Renal cortex interstitium (tissue), 11 donors: ENCODE measurements around the gene NKD1. TPM values are rescaled to one million over a fixed set of nuclear protein-coding genes. Genes with fewer than 3 reads are reported as not detected.
"Not testable (repeated sequence)": the region's sequence is repeated elsewhere in the genome, so short reads cannot be mapped to it uniquely, and the experiment has no call there.

Source experiments
- DNase-seq, 11 donors: peaks; one replicate each; pipeline ENCODE4 v3.0.0-alpha.2; 2013; ENCODE audit warnings: low read depth in 9 of 11, low spot score in 4 of 11; ENCODE audit errors: extremely low read depth in 1 of 11
- polyA plus RNA-seq, 3 donors: library from polyadenylated mRNA; unstranded; fragments of 120-200 nt; gene quantifications; one replicate each; pipeline ENCODE4 v1.2.1, GENCODE V29; 2013; ENCODE audit not compliant: insufficient read length in 3 of 3

The NKD1 gene
- polyA plus RNA-seq, 3 donors = 10.6 to 13.5 (median 11.8) TPM

DNA sequence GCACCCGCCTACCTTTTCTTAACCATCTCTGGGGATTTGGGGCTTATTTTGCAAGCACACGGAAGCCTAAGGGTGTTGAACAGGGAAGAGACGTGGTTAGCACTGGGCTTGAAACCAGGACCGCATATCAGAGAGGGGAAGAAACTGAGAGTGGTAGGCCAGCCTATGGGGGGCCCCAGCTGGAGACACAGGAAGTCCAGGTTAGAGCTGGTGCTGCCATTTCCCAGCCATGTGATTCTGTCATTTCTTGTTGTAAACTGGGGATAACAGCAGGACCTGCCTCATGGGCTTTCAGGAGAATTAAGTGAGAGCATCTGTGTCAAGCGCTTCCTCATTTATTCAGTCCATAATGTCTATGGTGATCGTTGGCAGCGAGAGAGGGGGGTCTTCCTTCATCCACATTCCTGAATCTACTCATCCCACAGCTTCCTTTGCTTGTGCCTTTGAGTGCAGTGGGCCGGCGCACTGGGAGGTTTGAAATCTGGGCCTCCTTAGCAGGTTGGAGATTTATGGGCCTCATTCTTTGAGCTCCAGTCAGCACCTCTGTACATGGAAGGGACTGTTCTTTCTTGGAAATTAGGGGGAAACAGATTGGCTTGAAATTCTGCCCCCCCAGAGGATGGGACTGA is 20.1 kb downstream of the NKD1 start:
- no peak for DNase-seq

DNA sequence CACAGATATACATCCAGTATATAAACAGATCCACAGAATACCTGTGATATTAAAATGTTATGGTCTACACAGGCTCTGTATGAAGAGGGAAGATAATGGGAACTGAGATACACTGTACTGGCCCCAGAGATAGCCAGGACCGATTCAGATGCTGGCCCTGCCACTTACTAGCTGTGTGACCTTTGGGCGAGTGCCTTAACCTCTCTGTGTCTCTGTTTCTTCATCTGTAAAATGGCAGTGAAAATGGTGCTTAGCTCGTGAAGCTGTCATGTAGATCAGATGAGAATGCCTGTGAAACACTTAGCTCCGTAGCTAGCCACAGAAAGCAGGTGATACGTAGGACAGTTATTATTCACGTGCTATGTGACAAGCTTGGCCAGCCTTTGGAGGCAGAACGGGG is 22.2 kb downstream of the NKD1 start:
- no peak for DNase-seq

DNA sequence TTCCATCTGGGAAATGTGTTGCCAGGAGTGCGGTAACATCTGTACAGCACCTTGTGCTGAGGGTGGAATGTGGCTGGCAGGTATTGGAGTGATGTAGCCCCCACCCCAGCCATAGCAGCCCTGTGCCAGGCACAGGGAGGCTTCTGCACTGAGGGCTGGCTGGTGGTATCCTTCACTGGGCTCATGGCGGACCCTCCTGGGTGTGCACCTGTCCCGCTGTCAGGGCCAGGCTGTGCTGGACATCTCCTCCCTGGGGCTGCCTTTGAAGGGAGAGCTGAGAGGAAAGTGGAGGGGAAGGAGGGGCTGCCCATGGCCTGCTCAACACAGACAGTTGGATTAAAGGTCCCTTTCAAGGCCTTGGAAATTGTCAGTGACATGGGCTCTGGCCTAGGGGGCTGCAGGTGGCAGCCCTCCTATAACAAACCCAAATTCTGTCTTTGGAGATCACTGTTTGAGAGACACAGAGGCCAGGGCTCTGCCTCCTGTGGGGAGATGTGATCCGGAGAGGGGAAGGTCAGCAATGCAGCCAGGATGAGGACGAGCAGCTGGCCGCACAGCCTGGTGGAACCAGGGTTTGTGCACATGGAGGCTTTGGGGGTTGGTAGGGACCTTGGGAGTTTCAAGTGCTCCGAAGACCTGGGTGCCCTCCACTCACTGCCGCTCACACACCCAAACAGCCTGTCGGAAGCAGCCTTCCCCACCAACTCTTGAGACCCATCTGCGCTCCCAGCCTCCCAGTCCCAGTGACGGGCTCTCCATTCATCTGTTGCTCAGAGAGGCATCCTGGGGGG is 22.8 kb downstream of the NKD1 start:
- no peak for DNase-seq

DNA sequence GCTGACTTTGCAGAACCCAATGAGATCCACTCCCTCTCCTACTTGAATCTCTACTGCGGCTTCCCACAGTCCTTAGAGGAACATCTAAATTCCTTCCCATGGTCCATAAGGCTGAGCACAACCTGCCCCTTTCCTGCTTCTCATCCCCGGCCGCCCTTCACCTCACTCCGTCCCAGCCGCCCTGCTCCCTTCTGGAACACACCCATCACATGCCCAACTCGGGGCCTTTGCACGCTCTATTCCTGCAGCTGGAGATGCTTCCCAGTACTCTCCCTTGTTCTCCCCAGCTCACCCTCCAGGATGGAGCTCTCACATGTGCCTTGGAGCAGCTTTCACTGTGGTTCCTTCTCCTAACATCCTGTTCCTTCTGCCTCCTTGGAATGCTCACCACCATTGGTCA is 23.6 kb downstream of the NKD1 start:
- no peak for DNase-seq

DNA sequence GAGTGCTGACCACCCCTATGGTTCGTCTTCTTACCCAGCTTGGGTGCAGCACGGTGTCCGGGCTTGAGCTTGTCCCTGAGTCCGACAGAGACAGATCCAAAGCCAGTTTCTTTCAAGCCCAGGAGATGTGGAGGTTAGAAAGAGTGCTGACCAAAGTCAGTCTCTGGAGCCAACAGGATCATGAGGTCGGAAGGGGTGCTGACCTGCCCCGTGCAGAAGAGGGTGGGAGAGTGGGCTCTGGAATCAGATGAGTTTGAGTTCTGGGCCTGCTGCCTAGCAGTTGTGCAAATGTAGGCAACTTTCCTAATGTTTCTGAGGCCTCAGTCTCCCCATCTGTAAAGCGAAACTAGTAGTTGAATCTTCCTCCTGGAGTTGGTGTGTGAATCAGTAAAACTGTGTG is 24.5 kb downstream of the NKD1 start:
- DNase-seq = no peak

DNA sequence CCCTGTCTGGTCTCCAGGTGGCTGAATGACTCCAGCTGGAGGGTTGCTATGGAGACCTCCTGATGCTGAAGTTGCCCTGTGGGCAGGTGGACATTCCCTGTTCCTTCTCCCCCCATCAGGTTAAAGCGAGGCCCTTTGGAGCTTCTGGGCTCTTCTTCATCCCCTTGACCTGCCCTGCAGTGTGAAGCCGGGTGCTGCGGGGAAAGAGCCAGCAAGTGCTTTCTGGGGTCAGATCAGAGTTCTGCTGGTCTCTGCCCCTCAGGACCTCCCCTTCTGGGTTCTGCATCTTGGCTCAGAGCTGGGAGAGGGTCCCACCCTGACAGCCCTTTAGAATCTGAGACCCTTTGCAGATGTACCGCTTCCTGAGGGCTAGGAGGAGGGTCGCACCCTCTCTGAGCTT is 25.1 kb downstream of the NKD1 start:
- DNase-seq = no peak

DNA sequence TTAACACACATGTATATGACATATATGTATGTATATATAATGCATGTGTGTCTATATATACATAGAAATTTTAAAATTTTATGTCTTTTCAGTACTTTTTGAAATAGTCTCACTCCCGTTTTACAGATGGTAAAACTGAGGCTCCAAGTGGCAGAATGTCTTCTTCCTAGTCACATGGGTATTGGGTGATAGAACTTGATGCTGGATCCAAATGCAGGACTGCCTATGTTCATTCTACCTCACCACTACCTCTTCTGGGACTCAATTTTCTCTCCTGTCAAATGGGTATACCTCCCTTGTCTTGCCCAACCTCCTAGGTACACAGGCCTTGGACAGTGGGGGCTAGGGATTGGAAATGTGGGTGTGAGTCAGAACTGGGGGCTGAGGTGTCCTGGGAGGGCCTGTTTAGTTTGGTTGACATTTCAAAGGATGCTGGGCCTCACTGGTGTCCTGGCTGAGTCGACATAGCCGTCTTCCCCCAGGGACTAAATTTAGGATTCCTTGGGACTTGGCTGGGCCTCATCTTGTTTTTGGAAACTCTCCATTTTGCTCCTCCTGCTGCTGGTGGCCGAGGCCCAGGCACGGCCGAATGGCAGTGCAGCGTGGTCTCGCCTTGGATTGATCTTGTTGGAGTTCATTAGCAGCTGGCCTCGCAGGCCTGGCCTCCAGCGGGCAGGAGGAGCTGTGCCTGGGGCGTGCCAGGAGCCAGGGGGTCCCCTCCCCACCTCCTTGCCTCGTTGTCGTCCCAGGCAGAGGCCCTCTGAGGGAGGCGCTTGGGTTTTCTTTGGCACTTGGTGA is 25.9 kb downstream of the NKD1 start:
- DNase-seq = no peak

DNA sequence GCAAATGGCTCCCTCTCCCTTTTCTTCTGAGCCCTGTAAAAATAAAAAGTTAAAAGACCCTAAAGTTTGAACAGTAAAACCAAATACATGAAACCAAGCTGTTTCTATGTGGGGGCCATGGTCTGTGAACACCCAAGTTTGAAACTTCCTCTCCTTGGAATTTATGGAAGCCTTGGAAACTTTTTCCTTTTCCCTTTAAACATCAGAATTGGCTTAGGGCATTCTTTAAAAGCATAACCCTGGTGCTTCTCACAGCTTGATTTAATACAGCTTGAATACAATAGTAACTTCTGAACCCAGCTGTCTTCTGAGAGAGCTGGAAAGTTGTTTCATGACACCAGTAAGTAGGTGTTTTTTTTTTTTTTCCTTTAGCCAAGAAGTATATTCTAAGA is 26.5 kb downstream of the NKD1 start:
- DNase-seq = peak in 4 of 11 donors; percentile 61 to 67 (median 63)

DNA sequence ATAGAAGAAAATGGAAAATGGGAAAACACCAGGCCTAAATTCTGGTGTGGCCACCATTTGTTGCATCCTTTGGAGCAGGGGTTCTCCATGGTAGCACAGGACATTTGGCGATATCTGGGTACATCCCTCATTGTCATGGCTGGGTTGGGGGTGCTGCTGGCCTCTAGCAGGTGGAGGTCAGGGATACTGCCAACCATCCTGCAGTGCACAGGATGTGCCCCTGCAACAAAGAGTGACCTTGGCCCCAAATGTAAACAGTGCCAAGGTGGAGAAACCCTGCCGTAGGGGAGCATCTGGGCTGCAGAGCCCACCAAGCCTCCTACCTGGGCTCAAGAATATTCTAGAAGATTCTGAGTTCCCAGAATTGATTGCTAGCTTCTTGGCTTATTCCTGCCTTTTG is 27.5 kb downstream of the NKD1 start:
- no peak for DNase-seq

DNA sequence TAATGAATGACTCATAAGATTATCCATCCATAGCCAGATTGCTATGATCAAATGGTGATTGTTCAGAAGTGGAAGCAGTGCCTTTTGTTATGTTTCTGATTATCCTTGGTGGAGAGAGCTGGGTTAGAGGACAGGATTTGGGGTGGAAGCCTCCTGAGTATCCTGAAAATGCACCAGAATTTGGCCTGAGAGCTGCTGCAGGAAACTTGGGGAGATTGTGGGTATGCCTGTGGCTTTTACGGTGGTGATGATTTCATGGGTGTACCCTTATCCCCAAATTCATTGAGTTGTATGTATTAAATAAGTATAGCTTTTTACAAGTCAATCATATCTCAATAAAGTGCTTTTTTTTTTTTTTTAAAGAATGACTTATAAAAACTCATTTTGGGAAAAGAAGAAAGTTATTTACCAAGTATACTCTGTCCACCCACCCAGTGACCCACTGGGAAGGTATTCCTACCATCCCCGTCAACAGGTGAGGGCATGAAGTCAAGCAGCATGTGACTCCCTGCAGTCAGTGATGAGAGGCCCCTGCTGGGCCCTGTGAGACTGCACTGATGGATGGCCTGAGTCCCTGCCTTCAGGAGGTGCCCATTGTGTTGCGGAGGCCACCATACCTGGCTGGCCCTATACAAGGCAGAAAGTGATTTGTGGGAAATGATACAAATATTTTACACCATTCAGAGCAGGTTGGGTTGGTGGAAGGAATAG is 28.4 kb downstream of the NKD1 start:
- no peak for DNase-seq

DNA sequence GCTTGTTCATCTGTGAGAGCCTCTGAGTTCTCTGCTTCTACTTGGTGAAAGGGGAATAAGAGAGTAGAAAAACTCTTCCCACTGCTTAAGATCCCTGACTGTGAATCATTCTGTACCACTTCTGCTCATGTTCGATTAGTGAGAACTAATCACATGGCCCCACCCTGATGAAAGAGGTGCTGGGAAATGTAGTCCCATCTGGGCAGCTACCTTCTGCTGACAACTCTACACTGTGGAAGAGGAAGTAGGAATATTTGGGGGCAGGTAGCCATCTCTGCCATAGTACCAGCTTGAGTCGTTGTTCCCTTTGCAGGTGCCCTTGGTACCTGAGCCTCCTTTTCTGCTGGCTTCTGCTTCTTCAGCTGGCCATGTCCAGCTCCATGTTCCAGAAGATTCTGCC is 29.9 kb downstream of the NKD1 start:
- no peak for DNase-seq

DNA sequence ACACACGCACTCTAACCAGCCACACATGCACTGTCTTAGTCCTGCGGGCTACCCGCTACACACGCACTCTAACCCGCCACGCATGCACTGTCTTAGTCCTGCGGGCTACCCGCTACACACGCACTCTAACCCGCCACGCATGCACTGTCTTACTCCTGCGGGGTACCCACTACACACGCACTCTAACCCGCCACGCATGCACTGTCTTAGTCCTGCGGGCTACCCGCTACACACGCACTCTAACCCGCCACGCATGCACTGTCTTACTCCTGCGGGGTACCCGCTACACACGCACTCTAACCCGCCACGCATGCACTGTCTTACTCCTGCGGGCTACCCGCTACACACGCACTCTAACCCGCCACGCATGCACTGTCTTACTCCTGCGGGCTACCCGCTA is 31.2 kb downstream of the NKD1 start:
- not testable (repeated sequence) for DNase-seq

DNA sequence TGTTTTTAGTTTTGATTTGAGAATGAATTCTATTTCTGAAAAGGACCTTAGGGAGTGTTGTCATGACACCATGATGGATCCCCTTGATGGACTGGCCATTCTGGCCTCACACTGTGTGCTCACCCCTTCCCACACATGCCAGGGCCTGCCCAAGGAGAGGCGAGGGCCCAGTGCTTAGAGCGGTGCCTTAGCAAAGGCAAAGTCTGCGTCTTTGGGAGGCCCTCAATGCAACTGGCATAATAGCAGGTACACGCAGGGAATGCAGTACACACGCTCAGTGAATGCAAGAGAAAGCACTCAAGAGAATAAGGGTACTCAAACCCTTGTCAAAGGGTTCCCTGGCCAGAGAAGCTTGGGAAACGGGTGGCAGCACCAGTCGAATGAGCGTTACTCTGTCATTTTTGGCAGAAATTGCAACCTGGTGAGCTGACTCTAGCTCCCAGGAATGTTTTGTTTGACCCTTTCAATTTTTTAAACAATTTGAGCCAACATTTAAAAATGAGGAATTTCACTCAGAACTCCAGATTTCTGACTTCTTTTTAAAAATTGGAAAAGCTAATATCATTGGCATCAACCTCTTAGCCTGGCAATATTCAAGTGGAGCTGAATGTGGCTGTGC is 32.1 kb downstream of the NKD1 start:
- no peak for DNase-seq

DNA sequence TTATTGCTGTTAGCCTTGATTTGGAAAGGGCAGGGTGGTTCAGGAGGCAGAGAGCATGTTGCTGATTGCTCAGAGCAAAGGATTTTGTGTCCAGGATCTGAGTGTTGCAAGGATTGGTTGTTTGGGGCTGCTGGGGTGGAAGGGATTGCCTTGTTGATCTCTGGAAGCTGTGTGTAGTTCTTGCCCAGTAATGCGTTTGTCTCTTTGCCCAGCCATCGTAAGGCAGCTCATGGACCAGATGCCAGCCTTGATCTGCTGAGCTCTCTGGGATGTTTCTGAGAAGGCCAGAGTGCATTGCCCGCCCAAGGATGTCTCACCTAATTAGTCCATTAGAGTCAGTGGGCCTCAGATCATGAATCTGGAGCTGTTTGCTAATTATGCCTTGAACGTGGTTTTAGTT is 33.6 kb downstream of the NKD1 start:
- DNase-seq = no peak

DNA sequence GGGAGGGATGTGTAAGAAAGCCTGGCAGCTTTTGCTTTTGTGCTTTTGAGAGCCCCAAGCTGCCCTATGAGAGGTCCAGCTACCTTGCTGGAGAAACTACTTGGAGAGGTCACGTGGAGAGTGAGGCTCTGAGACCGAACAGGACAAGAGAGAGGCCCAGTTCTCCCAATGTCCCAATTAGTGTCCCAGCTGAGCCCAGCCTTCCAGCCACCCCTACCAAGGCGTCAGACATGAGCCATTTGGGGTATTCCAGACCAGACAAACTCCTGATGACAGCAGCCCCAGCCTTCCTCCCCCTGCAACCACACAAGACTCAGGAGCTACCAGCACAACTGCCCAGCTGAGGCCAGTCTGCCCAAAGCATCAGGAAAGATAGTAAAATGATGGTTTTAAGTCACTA is 35.0 kb downstream of the NKD1 start:
- DNase-seq = no peak

DNA sequence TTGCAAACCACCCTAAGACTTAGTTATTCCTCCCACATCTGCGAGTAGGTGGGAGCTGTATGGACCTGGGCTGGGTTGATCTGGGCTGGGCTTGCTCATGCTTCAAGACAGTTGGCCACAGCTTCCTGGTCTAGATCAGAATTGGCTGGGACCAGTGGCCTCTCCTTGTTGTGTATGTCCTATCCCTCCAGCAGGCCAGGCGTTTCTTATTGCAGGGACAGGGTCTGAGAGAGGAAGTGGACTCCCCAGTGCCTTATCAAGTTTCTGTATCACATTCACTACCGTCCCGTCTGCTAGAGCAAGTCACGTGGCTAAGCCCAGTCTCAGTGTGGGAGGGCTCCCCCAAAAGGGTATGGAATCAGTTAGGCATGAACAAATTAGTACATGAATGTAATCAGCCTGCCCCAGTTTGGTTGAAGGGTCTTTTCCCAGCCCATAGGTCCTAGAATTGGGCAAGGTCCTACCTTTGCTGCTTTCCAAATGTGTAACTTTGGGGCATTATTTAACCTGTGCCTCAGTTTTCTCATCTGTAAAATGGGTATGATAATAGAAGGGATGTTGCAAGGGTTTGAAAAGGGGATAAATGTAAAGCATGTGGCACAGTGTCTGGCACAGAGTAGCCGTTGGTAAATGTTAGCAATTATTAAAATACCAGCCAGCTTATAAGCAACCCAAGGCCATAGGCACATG is 36.0 kb downstream of the NKD1 start:
- DNase-seq = no peak

DNA sequence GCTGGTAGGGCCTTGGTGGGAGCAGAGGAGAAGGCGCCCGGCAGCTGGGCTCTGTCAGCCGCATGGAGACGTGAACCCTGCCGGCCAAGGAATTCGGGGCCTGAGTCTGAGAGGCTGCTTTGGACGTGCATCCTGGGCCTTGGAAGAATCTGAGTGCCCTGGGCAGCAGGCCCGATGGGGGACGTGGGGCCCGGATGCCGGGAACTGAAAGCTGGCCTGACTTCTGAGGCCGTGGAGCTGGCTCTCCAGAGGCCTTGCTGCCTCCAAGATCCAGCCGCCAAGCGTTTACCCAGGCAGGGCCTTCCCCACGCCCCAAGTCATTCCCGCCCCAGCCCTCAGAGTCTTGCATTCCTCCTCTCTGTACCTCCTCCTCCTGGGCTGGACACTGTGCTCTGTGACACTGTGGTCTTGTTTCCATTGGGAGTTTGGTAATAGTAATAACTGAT is 37.2 kb downstream of the NKD1 start:
- peak in 6 of 11 donors; percentile 55 to 77 (median 64) for DNase-seq

DNA sequence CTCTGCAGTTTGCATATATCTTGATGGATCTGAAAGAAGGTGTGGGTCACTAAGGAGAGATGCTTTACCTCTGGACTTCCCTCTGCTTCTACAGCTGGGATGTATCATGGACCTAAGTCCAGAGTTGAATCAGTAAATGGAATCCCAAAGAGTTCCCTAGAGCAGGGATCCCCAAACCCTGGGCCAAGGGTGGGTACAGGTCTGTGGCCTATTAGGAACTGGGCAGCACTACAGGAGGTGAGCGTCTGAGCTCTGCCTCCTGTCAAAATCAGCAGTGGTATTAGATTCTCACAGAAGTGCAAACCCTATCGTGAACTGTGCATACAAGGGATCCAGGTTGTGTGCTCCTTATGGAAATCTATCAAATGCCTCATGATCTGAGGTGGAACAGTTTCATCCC is 39.3 kb downstream of the NKD1 start:
- DNase-seq = no peak
